B cell (primary cell): ENCODE measurements around the gene TTC28.

Source experiments
- CTCF ChIP-seq: fragments of 200-600 bp; IDR thresholded peaks from one replicate; pipeline ENCODE4 v1.8.0; 2022; ENCODE audit warnings: antibody characterized with exemption, mild to moderate bottlenecking
- EZH2 ChIP-seq: IDR thresholded peaks from 2 replicates; pipeline ENCODE4 v1.6.1; 2012; ENCODE audit warnings: borderline replicate concordance, low read depth, mild to moderate bottlenecking, moderate library complexity, low read length; ENCODE audit not compliant: insufficient read depth, poor library complexity, severe bottlenecking

DNA sequence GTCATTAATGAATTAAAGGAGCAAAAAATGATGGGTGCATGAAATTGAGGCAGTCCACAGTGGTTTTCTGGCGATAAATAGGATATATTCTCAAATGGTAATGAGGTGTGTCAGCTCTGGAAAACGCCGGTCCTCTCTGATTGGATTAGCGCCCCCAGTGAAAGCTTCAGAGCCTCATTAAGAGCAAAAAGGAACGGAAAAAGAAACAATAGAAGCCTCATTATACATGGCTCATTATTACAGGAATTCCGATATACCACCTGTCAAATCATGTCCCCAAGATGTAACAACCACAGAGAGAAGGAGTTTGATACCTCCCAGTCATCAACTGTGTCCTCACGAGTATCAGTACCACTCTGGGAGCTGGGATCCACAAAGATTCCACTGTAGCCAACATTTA lies 584.9 kb downstream of the TTC28 start:
- TF ChIP-seq CTCF (no peak), EZH2 (no peak)
